ENCODE results near the gene LRRC51. TPM values are rescaled to one million over a fixed set of nuclear protein-coding genes. Genes with fewer than 3 reads are reported as not detected.
"Not testable (repeated sequence)": the region's sequence is repeated elsewhere in the genome, so short reads cannot be mapped to it uniquely, and the experiment has no call there.

The LRRC51 gene
- total RNA-seq, 1 donor from 2014 or later = 1.4 TPM

DNA sequence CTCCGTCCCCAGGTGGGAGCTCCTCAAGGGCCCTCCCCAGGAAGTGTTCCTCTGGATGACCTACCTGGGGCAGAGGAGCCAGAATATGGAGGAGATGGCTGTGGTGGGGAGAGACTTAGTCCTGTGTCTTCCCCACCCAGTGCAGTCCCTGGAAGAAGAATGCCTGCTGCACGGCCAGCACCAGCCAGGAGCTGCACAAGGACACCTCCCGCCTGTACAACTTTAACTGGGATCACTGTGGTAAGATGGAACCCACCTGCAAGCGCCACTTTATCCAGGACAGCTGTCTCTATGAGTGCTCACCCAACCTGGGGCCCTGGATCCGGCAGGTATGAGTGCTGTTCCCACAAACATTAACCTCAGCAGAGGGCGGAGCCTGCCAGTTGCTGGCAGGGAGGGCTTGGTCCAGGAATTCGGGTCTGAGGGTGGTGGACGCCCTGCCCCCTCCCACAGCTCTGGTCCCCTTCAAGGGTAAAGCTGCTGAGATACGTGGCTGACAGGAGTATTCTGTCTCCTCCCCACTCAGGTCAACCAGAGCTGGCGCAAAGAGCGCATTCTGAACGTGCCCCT is 58.3 kb downstream of the LRRC51 start:
- DNase-seq (ENCODE audit: low spot score) = no peak

- DNase-seq (ENCODE audit: low spot score) = no peak
Observed at GRCh38 chr11:72139500-72139899, 58.9 kb downstream of the LRRC51 start.

DNA sequence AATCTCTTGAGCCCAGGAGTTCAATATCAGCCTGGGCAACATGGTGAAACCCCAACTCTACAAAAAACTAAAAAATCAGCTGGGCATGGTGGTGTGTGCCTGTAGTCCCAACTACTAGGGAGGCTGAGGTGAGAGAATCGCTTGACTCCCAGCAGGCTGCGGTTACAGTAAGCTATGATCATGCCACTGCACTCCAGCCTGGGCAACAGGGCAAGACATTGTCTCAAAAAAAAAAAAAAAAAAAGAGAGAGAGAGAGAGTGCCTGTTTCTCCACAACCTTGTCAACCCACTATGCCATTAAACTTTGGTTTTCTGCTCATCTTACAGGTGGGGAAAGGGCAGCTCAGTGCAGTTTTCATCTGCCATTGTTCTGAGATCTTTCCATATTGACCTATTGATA is 60.0 kb downstream of the LRRC51 start:
- DNase-seq (ENCODE audit: low spot score) = no peak

- DNase-seq (ENCODE audit: low spot score) = no peak
Observed at GRCh38 chr11:72141066-72141465, 60.4 kb downstream of the LRRC51 start.

DNA sequence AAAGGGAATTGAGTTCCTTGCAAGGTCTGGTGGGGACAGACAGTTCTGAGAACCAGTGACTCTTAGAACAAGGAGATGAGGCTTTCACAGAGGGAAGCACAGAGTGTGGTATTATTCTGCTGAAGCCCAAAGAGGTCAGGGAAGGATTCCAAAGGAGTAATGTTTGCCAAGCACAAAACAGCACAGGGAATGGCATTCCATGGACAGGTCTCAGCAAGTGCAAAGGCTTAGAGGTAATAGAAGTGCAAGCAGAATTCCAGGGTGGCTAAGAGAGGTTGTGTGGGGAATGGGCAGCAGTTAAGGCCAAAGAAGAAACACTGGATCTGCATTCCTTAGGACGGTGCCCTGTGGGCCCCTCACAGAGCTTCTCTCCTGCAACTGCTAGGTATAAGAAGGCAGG is 61.4 kb downstream of the LRRC51 start:
- DNase-seq (ENCODE audit: low spot score) = not testable (repeated sequence)

DNA sequence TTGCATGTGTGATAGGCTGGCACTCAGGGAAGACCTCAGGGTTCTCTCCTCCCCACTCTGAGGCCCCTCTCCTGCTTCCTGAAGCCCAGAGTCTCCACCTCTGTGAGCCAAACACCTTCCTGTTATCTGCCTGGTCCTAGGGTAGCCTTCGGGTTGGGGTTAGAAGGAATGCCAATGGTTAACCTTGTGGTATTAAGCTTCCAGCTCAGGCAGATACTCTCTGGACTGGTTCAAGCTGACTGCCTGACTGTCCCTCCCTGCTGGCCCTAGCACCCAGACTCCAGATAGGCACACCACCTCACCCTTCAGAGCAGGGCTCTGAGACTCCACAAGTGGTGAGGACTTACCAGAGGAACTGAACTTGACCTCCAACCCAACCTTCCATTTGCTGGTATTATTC is 61.9 kb downstream of the LRRC51 start:
- DNase-seq (ENCODE audit: low spot score) = not testable (repeated sequence)

DNA sequence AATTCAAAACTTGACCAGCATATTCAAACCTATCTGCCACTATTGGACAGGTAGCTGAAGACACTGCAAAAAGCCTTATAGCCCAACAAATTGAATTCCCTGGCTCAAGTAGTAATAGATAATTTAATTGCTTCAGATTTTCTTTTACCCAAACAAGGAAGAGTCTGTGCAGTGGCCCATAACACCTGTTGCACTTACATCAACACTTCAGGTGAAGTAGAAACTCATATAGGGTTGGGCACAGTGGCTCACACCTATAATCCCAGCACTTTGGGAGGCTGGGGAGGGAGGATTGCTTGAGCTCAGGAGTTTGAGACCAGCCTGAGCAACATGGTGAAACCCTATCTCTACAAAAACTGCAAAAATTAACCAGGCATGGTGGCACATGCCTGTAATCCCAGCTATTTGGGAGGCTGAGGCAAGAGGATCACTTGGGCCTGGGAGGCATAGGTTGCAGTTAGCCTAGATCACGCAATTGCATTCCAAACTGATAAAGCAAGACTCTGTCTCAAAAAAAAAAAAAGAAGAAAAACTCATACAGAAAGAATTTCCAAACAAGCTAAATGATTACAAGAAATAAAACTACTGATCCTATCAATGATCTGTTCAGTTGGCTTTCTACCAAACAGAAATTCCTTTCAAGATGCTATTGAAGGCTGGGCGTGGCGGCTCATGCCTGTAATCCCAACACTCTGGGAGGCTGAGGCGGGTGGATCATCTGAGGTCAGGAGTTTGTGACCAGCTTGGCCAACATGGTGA is 64.3 kb downstream of the LRRC51 start:
- DNase-seq (ENCODE audit: low spot score) = peak; percentile 25

Other genes with a start within 250 kb of the LRRC51 start
- gene DEFB108B, start 247.7 kb upstream of the LRRC51 start, total RNA-seq (ENCODE audit: insufficient read depth, low replicate concordance) = not detected
- gene DEFB131B, start 202.4 kb upstream of the LRRC51 start, total RNA-seq (ENCODE audit: insufficient read depth, low replicate concordance) = not detected
- 35.6 TPM for gene XNDC1N, start 152.3 kb upstream of the LRRC51 start, total RNA-seq (ENCODE audit: insufficient read depth, low replicate concordance)
- 30.1 TPM for gene RNF121, start 151.8 kb upstream of the LRRC51 start, total RNA-seq (ENCODE audit: insufficient read depth, low replicate concordance)
- gene IL18BP, start 81.9 kb upstream of the LRRC51 start, total RNA-seq (ENCODE audit: insufficient read depth, low replicate concordance) = 6.0 TPM
- gene NUMA1, start 308 bp upstream of the LRRC51 start, total RNA-seq (ENCODE audit: insufficient read depth, low replicate concordance) = 145 TPM
- gene LAMTOR1, start 22.4 kb downstream of the LRRC51 start, total RNA-seq (ENCODE audit: insufficient read depth, low replicate concordance) = 57.1 TPM
- not detected for gene TOMT, start 25.1 kb downstream of the LRRC51 start, total RNA-seq (ENCODE audit: insufficient read depth, low replicate concordance)
- gene ANAPC15, start 31.8 kb downstream of the LRRC51 start, total RNA-seq (ENCODE audit: insufficient read depth, low replicate concordance) = 2.2 TPM
- gene FOLR3, start 54.9 kb downstream of the LRRC51 start, total RNA-seq (ENCODE audit: insufficient read depth, low replicate concordance) = not detected
- 5.1 TPM for gene FOLR1, start 111.3 kb downstream of the LRRC51 start, total RNA-seq (ENCODE audit: insufficient read depth, low replicate concordance)
- gene FOLR2, start 135.9 kb downstream of the LRRC51 start, total RNA-seq (ENCODE audit: insufficient read depth, low replicate concordance) = 29.9 TPM
- gene INPPL1, start 143.9 kb downstream of the LRRC51 start, total RNA-seq (ENCODE audit: insufficient read depth, low replicate concordance) = 34.4 TPM
- gene PHOX2A, start 163.3 kb downstream of the LRRC51 start, total RNA-seq (ENCODE audit: insufficient read depth, low replicate concordance) = 1.2 TPM

Data from umbilical cord (tissue), 2 donors.